Bronchial epithelial cell (primary cell): ENCODE measurements around the gene CORO6. TPM values are rescaled to one million over a fixed set of nuclear protein-coding genes. Genes with fewer than 3 reads are reported as not detected.

Source experiments
- DNase-seq: peaks from one replicate; pipeline ENCODE4 v3.0.0-alpha.2; 2010; ENCODE audit warnings: low read depth
- FAIRE-seq: peaks from 2 replicates; lab custom pipeline; 2011; peaks lifted over from hg19 to GRCh38; lab: Jason Lieb, UNC
- H3K27me3 ChIP-seq: 2 replicates; pipeline ENCODE4 v1.5.1; 2011; ENCODE audit warnings: low read length; ENCODE audit not compliant: control insufficient read depth, insufficient read depth
- H3K36me3 ChIP-seq: 2 replicates; pipeline ENCODE4 v1.5.1; 2011; ENCODE audit warnings: low read length; ENCODE audit not compliant: control insufficient read depth, insufficient read depth
- H3K4me3 ChIP-seq: 2 replicates; pipeline ENCODE4 v1.5.1; 2011; ENCODE audit warnings: mild to moderate bottlenecking, low read depth, low read length, control low read depth
- total RNA-seq: library from RNA; depleted of rRNA; stranded (reverse); fragments of >200 nt; gene quantifications from 2 replicates; pipeline ENCODE4 v1.2.1, GENCODE V29; 2014
- TF ChIP-seq, protein P1 (sequence below): IDR thresholded peaks from 2 replicates; pipeline ENCODE4 v1.5.1; 2011; ENCODE audit warnings: mild to moderate bottlenecking, moderate library complexity, low read length, control low read depth, inconsistent platforms; ENCODE audit not compliant: insufficient read depth, severe bottlenecking

Gene CORO6
- total RNA-seq, 1 donor from 2014 or later: 0.79 TPM

DNA sequence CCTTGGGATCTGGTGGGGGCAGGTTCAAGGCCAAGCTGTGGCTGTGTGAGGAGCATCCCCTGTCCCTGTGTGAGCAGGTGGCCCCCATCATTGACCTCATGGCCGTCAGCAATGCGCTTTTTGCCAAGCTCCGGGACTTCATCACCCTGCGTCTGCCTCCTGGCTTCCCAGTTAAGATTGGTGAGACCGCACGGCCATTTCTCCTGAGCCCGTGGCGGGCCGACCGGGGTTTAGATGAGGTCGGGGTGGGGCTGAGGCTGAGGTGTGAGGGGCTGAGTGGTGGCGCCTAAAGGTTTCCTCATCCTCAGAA, 10.7 kb downstream of the CORO6 start:
- no peak for FAIRE-seq
- Histone ChIP-seq H3K4me3 (no peak overlapping the region), H3K27me3 (no peaks in the 10 kb centered on the region), H3K36me3 (peaks cover 2% of the 10 kb centered on the region)
- TF ChIP-seq, protein P1, sequence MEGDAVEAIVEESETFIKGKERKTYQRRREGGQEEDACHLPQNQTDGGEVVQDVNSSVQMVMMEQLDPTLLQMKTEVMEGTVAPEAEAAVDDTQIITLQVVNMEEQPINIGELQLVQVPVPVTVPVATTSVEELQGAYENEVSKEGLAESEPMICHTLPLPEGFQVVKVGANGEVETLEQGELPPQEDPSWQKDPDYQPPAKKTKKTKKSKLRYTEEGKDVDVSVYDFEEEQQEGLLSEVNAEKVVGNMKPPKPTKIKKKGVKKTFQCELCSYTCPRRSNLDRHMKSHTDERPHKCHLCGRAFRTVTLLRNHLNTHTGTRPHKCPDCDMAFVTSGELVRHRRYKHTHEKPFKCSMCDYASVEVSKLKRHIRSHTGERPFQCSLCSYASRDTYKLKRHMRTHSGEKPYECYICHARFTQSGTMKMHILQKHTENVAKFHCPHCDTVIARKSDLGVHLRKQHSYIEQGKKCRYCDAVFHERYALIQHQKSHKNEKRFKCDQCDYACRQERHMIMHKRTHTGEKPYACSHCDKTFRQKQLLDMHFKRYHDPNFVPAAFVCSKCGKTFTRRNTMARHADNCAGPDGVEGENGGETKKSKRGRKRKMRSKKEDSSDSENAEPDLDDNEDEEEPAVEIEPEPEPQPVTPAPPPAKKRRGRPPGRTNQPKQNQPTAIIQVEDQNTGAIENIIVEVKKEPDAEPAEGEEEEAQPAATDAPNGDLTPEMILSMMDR: no peak
- DNase-seq: no peak

DNA sequence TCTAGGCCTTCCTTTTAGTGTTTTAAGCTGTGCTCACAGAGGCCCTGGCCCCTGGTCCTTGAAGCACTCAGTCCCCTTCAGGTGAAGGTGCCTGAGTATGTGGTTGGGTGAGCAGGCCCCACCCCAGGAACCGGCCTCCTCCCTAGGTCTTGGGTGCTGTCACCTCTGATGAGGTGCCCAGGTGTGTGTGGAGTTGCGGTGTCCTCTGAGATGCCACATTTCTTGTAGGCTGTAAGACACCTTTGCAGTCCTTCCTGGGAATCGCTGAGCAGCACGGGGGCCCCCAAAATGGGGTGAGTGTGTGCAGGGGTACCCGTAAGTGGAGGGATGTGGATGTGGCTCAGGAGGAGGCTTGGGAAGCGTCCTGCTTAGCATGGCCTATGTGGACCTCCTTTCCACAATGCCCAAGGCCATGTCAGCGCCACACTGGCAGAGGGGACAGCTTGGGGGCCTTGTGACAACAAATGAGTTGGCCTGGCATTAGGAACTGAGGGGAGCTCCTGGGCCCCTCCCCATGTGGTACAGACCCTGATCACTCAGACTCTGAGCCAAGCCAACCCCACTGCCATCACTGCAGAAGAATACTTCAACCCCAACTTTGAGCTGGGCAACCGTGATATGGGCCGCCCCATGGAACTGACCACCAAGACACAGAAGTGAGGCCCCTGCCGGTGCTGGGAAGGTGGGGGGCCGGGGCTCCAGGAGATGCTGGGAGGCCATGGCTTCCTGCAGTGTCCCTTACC, 11.2 kb downstream of the CORO6 start:
- TF ChIP-seq, protein P1: no peak
- no peak for FAIRE-seq
- no peaks in the 10 kb centered on the region for H3K27me3 ChIP-seq

DNA sequence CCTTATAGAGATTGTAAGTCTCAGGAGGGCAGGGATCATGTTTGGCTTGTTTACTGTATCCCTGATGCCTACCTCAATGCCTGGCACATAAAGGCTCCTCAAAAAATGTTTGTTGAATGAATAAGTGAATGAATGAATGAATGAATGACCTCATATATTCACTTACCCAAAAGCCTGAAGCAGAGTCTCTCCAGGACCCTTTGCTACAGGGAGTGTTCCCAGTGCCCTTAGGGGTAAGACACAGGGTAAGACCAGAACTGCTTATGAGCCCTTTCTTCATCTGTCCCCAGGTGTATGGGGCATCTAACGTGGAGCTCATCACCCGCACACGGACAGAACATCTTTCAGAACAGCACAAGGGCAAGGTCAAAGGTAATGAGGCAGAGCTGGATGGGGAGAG, 12.3 kb downstream of the CORO6 start:
- no peak overlapping the region for H3K4me3 ChIP-seq
- TF ChIP-seq, protein P1: no peak
- FAIRE-seq: no peak
- peaks cover 2% of the 10 kb centered on the region for H3K36me3 ChIP-seq
- no peaks in the 10 kb centered on the region for H3K27me3 ChIP-seq
- no peak for DNase-seq

More for the DNA sequence above, 11.2 kb downstream of the CORO6 start:
- peaks cover 2% of the 10 kb centered on the region for H3K36me3 ChIP-seq
- DNase-seq: no peak
- no peak overlapping the region for H3K4me3 ChIP-seq

DNA sequence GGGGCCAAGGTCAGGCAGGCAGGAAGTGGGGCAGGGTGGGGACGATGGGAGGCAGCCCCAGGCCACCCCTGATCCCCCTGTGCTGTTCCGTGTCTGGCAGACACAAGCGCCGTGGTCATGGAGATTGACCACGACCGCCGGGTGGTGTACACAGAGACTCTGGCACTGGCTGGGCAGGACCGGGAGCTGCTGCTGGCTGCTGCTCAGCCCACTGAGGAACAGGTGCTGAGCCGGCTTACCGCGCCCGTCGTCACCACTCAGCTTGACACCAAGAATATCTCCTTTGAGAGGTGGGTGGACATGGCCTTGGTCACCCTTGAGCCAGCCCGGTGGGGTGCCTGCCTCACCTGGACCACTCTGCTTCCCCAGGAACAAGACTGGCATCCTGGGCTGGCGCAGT, 13.7 kb downstream of the CORO6 start:
- DNase-seq: no peak
- FAIRE-seq: no peak
- TF ChIP-seq, protein P1: no peak
- Histone ChIP-seq H3K4me3 (no peak overlapping the region), H3K27me3 (no peaks in the 10 kb centered on the region), H3K36me3 (peaks cover 2% of the 10 kb centered on the region)

DNA sequence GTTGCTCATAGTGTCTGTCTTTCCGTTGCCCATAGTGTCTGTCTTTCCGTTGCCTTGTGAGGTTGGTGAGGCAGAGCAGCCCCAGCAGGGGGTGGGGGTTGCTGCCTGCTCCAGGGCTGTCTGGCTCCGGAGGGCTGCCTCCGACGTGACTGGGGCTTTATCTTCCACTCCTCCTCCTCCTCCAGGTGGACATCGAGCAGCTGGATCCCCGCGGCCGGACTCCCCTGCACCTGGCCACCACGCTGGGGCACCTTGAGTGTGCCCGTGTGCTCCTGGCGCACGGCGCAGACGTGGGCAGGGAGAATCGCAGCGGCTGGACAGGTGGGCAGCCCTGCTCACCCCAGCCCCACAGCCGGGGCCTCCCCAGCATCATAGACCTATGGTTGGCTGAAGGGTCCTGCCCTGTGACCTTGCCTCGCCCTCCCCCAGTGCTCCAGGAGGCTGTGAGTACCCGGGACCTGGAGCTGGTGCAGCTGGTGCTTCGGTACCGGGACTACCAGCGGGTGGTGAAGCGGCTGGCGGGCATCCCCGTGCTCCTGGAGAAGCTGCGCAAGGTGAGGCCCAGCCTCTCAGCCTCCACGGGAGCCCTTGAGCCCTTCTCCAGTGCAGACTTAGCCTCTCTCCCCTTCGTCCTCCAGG, 15.0 kb downstream of the CORO6 start:
- Histone ChIP-seq H3K27me3 (no peaks in the 10 kb centered on the region), H3K4me3 (no peak overlapping the region), H3K36me3 (peaks cover 2% of the 10 kb centered on the region)
- FAIRE-seq (no peak), DNase-seq (no peak)
- TF ChIP-seq, protein P1: no peak
